ENCODE data around the gene MSX1. TPM values are rescaled to one million over a fixed set of nuclear protein-coding genes. Genes with fewer than 3 reads are reported as not detected.

The MSX1 gene
- total RNA-seq, 1 donor from 2014 or later, result not detected

DNA sequence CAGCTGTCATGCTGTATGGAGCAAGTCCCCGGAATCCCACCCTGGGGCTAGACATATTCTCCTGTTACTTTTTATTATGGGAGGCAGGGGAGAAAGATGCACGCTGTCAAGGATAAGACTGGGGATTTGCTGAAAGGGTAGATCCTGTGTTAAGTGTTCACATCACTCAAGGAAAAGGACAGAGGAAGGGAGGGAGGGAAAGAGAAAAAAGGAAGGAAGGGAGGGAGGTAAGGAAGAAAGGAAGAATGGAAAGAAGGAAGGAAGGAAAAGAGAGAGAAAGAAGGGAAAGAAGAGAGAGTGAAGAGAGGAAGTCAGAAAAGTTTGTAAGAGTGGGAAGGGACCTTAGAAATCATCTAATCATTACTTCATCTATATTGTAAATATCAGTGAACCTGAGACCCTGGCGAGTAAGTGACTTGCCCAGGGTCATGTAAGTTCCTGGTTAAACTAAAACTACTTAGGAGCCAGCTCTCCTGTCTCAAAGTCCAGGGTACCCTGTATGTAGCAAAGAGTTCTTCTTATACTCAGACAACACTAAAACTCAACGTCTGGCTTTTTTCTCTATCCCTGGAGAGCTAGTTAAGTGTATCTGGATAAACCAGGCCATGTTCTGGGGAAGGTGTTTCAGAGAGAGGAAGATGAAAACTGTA lies 47.2 kb upstream of the MSX1 start:
- no peak overlapping the region for H3K27ac ChIP-seq
- peaks cover 8% of the 10 kb centered on the region for H3K4me1 ChIP-seq
- H2AFZ ChIP-seq (replicated peaks), result no peak overlapping the region
- no peaks in the 10 kb centered on the region for H3K9me3 ChIP-seq (ENCODE audit: low read depth)
- no peak overlapping the region for H3K9ac ChIP-seq
- no peaks in the 10 kb centered on the region for H3K36me3 ChIP-seq
- TF ChIP-seq, protein P1, sequence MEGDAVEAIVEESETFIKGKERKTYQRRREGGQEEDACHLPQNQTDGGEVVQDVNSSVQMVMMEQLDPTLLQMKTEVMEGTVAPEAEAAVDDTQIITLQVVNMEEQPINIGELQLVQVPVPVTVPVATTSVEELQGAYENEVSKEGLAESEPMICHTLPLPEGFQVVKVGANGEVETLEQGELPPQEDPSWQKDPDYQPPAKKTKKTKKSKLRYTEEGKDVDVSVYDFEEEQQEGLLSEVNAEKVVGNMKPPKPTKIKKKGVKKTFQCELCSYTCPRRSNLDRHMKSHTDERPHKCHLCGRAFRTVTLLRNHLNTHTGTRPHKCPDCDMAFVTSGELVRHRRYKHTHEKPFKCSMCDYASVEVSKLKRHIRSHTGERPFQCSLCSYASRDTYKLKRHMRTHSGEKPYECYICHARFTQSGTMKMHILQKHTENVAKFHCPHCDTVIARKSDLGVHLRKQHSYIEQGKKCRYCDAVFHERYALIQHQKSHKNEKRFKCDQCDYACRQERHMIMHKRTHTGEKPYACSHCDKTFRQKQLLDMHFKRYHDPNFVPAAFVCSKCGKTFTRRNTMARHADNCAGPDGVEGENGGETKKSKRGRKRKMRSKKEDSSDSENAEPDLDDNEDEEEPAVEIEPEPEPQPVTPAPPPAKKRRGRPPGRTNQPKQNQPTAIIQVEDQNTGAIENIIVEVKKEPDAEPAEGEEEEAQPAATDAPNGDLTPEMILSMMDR (IDR thresholded peaks at IDR 0.05), result no peak
- TF ChIP-seq EZH2 (IDR thresholded peaks at IDR 0.05), result no peak
- TF ChIP-seq EZH2phosphoT487 (IDR thresholded peaks at IDR 0.05), result no peak
- no peak overlapping the region for H3K4me2 ChIP-seq
- H3K9me3 Mint-ChIP-seq, result peaks cover 28% of the 10 kb centered on the region
- H3K27me3 ChIP-seq, result peaks cover 55% of the 10 kb centered on the region
- H3K4me3 Mint-ChIP-seq, result no peak overlapping the region
- no peak for DNase-seq (ENCODE audit: low spot score)
- H3K79me2 ChIP-seq (ENCODE audit: low read depth), result no peaks in the 10 kb centered on the region
- H3F3A ChIP-seq (ENCODE audit: low read depth), result no peaks in the 10 kb centered on the region
- no peak overlapping the region for H3K27ac Mint-ChIP-seq
- peaks cover 2% of the 10 kb centered on the region for H3K36me3 Mint-ChIP-seq
- peaks cover 11% of the 10 kb centered on the region for H3K4me1 Mint-ChIP-seq
- H3K27me3 Mint-ChIP-seq (ENCODE audit: insufficient read depth, low read depth), result peaks cover 13% of the 10 kb centered on the region
- H3K4me3 ChIP-seq, result no peak overlapping the region
- no peaks in the 10 kb centered on the region for H4K20me1 ChIP-seq (ENCODE audit: low read depth)

DNA sequence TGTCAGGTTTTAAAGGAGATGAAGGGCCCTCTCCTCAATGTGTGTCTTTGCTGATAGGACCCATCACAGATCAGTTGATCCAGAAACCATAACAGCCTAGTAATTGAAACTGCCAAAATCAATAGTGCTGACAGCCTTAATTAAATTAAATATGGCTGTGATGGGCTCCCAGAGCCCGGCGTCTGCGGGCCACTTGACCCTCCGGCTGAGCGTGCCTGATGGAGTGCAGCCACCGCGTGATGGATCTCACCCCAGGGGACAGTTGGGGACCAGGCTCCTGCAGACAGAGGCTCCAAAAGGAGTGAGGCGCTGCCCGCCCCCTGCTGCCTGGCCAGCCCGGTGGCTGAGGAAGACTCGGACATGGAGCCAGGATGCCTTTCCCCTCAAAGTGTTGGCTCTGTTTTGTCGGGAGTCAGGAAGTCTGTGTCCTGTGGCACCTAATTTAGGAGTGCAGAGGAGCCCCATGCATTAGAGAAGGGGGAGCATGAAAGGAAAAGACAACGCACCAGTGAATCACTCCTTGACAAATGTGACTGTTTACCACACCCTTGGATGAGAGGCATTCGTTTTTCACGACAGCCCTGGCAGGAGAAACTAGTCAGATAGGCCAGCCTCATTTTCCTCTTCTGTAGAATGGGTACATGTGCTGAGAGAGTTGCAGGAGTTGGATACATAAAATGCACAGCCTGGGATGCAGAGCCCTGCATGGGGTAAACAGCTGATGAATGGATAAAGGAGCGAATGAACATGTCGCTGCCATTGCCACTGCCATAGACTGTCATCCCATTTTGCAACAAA lies 40.9 kb upstream of the MSX1 start:
- no peaks in the 10 kb centered on the region for H3K36me3 ChIP-seq
- Mint-ChIP-seq H3K4me1 (peaks cover 48% of the 10 kb centered on the region), H3K27ac (no peak overlapping the region), H3K4me3 (no peak overlapping the region), H3K27me3 (ENCODE audit: insufficient read depth, low read depth) (peaks cover 18% of the 10 kb centered on the region), H3K36me3 (peaks cover 4% of the 10 kb centered on the region), H3K9me3 (peaks cover 25% of the 10 kb centered on the region)
- H3K9ac ChIP-seq, result no peak overlapping the region
- no peak overlapping the region for H2AFZ ChIP-seq (replicated peaks)
- no peaks in the 10 kb centered on the region for H3K79me2 ChIP-seq (ENCODE audit: low read depth)
- no peaks in the 10 kb centered on the region for H3K4me1 ChIP-seq
- H3K4me3 ChIP-seq, result no peak overlapping the region
- H3K27me3 ChIP-seq, result peaks cover 44% of the 10 kb centered on the region
- H3K9me3 ChIP-seq (ENCODE audit: low read depth), result no peaks in the 10 kb centered on the region
- no peak overlapping the region for H3K27ac ChIP-seq
- no peak for DNase-seq (ENCODE audit: low spot score)
- H3K4me2 ChIP-seq, result no peak overlapping the region
- no peaks in the 10 kb centered on the region for H4K20me1 ChIP-seq (ENCODE audit: low read depth)
- H3F3A ChIP-seq (ENCODE audit: low read depth), result no peaks in the 10 kb centered on the region
- TF ChIP-seq EZH2 (IDR thresholded peaks at IDR 0.05) (no peak), EZH2phosphoT487 (IDR thresholded peaks at IDR 0.05) (no peak)
- TF ChIP-seq, protein P1 (IDR thresholded peaks at IDR 0.05), result no peak

DNA sequence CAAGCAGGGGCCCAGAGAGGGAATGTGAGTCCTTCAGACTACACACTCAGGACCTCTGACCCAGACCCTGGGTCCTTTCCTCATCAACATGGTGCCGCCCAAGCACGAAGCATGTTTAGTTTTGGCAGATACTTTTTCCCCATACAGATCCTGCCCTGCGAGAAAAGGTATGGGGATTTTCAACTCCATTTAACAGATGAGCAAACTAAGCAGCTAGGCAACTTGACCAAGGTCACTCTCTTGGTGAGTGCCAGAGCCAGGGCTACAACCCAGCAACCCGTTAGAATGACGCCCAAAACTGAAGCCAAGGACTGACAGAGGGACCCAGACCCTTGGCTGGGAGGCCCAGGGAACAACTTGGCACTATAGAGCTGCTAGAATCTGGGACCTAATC lies 40.3 kb upstream of the MSX1 start:
- Histone ChIP-seq H3K4me1 (no peaks in the 10 kb centered on the region), H3K36me3 (no peaks in the 10 kb centered on the region), H3K4me3 (no peak overlapping the region), H3K27me3 (peaks cover 39% of the 10 kb centered on the region), H3K4me2 (no peak overlapping the region), H3K9me3 (ENCODE audit: low read depth) (no peaks in the 10 kb centered on the region), H2AFZ (replicated peaks) (no peak overlapping the region), H3K9ac (no peak overlapping the region), H3F3A (ENCODE audit: low read depth) (no peaks in the 10 kb centered on the region), H4K20me1 (ENCODE audit: low read depth) (no peaks in the 10 kb centered on the region), H3K27ac (no peak overlapping the region), H3K79me2 (ENCODE audit: low read depth) (no peaks in the 10 kb centered on the region)
- Mint-ChIP-seq H3K27me3 (ENCODE audit: insufficient read depth, low read depth) (peaks cover 18% of the 10 kb centered on the region), H3K27ac (no peak overlapping the region), H3K36me3 (peaks cover 4% of the 10 kb centered on the region), H3K9me3 (peaks cover 25% of the 10 kb centered on the region), H3K4me1 (peaks cover 46% of the 10 kb centered on the region), H3K4me3 (no peak overlapping the region)
- DNase-seq (ENCODE audit: low spot score), result no peak
- TF ChIP-seq, protein P1 (IDR thresholded peaks at IDR 0.05), result no peak
- TF ChIP-seq EZH2phosphoT487 (IDR thresholded peaks at IDR 0.05) (no peak), EZH2 (IDR thresholded peaks at IDR 0.05) (no peak)

Measured in neural progenitor cell (in vitro differentiated cells).